Activated T-helper 1 cell treated with anti-CD3 and anti-CD28 coated beads, Interleukin-12 subunit alpha, Interleukin-12 subunit beta, Interleukin-2, Interleukin-4 antibody, amounts not matched to agents 30 ng/mL and 10 ng/mL and 1 ng/mL, durations not matched to agents 14 hours and 24 hours and 36 hours (primary cell): ENCODE measurements around the gene DIS3L2. TPM values are rescaled to one million over a fixed set of nuclear protein-coding genes. Genes with fewer than 3 reads are reported as not detected.

Experiments used
- total RNA-seq: library from RNA; stranded (reverse); gene quantifications from 2 replicates; pipeline ENCODE4 v1.2.3, GENCODE V29; 2022

DIS3L2 gene
- total RNA-seq, 1 donor from 2014 or later, result 27.9 TPM

Other genes with a start within 250 kb of the DIS3L2 start
- gene PDE6D, start 180.4 kb upstream of the DIS3L2 start, total RNA-seq, result 31.0 and 31.9 TPM in 2 replicates
- 61.1 and 62.9 TPM in 2 replicates for gene COPS7B, start 175.3 kb upstream of the DIS3L2 start, total RNA-seq
- 1.6 TPM in 2 replicates for gene NPPC, start 35.3 kb upstream of the DIS3L2 start, total RNA-seq